Prostate gland (tissue), 2 donors: ENCODE measurements around the gene PAK5.

Source experiments
- POLR2A ChIP-seq: fragments of 450-650 bp; IDR thresholded peaks from one replicate; pipeline ENCODE4 v1.6.1; 2016; ENCODE audit warnings: antibody characterized with exemption, mild to moderate bottlenecking
- POLR2AphosphoS5 ChIP-seq: sonication (generic); formaldehyde crosslinking; IDR thresholded peaks from one replicate; pipeline ENCODE4 v1.6.1; 2017; ENCODE audit warnings: antibody characterized with exemption
- TF ChIP-seq, protein P1 (sequence below), 4 experiments: fragments of 200-600 bp in 2 of 4; fragments of 450-650 bp in 2 of 4; sonication (generic) in 2 of 4; IDR thresholded peaks; 1 replicate in 3 of 4; 2 replicates in 1 of 4; pipeline ENCODE4 v1.5.1; 2016 to 2019; ENCODE audit warnings: antibody characterized with exemption in 4 of 4, mild to moderate bottlenecking in 2 of 4, moderate library complexity in 2 of 4

DNA sequence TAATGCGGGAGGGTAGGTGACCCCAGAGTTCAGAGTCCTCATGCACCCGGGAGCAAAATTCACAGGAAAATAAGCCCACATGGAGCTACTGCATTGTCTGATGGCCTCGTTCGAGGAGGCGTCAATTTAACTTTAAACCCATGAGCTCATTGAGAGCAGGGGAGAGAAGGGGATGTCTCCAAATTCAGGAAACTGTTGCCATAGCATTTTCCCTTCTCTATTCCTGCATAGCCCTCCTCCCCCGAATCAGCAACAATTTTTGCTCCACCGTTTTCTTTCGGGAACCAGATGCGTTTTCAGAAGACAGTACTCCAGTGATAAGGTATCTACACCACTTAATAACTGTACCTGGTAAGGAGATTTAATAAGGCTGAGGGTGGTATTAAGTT, 324.8 kb downstream of the PAK5 start:
- TF ChIP-seq POLR2A (no peak), POLR2AphosphoS5 (no peak)
- TF ChIP-seq, protein P1, sequence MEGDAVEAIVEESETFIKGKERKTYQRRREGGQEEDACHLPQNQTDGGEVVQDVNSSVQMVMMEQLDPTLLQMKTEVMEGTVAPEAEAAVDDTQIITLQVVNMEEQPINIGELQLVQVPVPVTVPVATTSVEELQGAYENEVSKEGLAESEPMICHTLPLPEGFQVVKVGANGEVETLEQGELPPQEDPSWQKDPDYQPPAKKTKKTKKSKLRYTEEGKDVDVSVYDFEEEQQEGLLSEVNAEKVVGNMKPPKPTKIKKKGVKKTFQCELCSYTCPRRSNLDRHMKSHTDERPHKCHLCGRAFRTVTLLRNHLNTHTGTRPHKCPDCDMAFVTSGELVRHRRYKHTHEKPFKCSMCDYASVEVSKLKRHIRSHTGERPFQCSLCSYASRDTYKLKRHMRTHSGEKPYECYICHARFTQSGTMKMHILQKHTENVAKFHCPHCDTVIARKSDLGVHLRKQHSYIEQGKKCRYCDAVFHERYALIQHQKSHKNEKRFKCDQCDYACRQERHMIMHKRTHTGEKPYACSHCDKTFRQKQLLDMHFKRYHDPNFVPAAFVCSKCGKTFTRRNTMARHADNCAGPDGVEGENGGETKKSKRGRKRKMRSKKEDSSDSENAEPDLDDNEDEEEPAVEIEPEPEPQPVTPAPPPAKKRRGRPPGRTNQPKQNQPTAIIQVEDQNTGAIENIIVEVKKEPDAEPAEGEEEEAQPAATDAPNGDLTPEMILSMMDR (IDR thresholded peaks at IDR 0.05) = no peak
